HepG2 (cell line): ENCODE data around the gene KIF26B. TPM values are rescaled to one million over a fixed set of nuclear protein-coding genes. Genes with fewer than 3 reads are reported as not detected.

ENCODE experiments used
- ATAC-seq: fragments of 200-7000 bp; cut with Tn5 transposase; 3 replicates; pipeline ENCODE4 v1.9.1; 2020; ENCODE audit warnings: mild to moderate bottlenecking, moderate library complexity
- BruUV-seq: library from RNA; stranded (reverse); fragments of 400-500 nt; replicated peaks from 2 replicates; lab custom pipeline; 2021; lab: Mats Ljungman, UMichigan
- CTCF ChIA-PET: fragments of 300-600 bp; formaldehyde crosslinking; extraction: SDS; loops from one replicate; lab custom pipeline; 2021; ENCODE audit warnings: low total read pairs, inconsistent platforms, low intra/inter-chr PET ratio; lab: Yijun Ruan, JAX
- POLR2A ChIA-PET: fragments of 350-600 bp; sonication (Branson Sonifier 250); formaldehyde crosslinking; loops from one replicate; lab custom pipeline; 2020; ENCODE audit warnings: antibody characterized with exemption, inconsistent platforms; lab: Yijun Ruan, JAX
- DNase-seq: peaks from one replicate; pipeline ENCODE4 v3.0.0-alpha.2; 2015; ENCODE audit warnings: low spot score
- FAIRE-seq: peaks from 3 replicates; lab custom pipeline; 2011; peaks lifted over from hg19 to GRCh38; lab: Jason Lieb, UNC
- H2AFZ ChIP-seq: one replicate; pipeline ENCODE4 v1.6.1; 2011; ENCODE audit warnings: low read length, inconsistent platforms
- H3K27ac ChIP-seq: fragments of 300-600 bp; 3 replicates; pipeline ENCODE4 v1.8.0; 2011; ENCODE audit warnings: mixed run types, mild to moderate bottlenecking, mixed read lengths, low read length, inconsistent platforms; ENCODE audit not compliant: insufficient read depth; ENCODE audit errors: extremely low read length
- H3K27me3 ChIP-seq, 2 experiments: fragments of 200-600 bp in 1 of 2; 2 replicates in 1 of 2; 3 replicates in 1 of 2; pipeline versions ENCODE4 v1.6.0 to v1.8.0; 2011; ENCODE audit warnings: low read length in 2 of 2, mild to moderate bottlenecking in 2 of 2, moderate library complexity in 2 of 2, inconsistent platforms in 1 of 2; ENCODE audit not compliant: insufficient read depth in 2 of 2, control insufficient read depth in 1 of 2
- H3K36me3 ChIP-seq, 2 experiments: fragments of 200-600 bp in 1 of 2; replicated peaks in 1 of 2; 2 replicates in 1 of 2; 3 replicates in 1 of 2; pipeline versions ENCODE4 v1.5.1 to v1.8.0; 2011; ENCODE audit warnings: low read length in 2 of 2, inconsistent platforms in 1 of 2; ENCODE audit not compliant: insufficient read depth in 2 of 2, control insufficient read depth in 1 of 2
- H3K4me1 ChIP-seq: 2 replicates; pipeline ENCODE4 v1.5.1; 2012; ENCODE audit warnings: low read length, inconsistent platforms; ENCODE audit not compliant: insufficient read depth
- H3K4me2 ChIP-seq: 2 replicates; pipeline ENCODE4 v1.6.0; 2011; ENCODE audit warnings: low read depth, low read length, inconsistent platforms
- H3K4me3 ChIP-seq, 3 experiments: fragments of 200-600 bp in 1 of 3; sonication (generic), shearing (Covaris generic) in 1 of 3; replicated peaks in 1 of 3; 2 replicates each; pipeline ENCODE4 v1.5.1; 2011 to 2016; ENCODE audit warnings: low read length in 3 of 3, inconsistent platforms in 2 of 3, low read depth in 2 of 3, mild to moderate bottlenecking in 2 of 3, control low read depth in 1 of 3, mixed read lengths in 1 of 3; ENCODE audit not compliant: insufficient read depth in 1 of 3
- H3K79me2 ChIP-seq: one replicate; pipeline ENCODE4 v1.6.1; 2011; ENCODE audit warnings: low read length, inconsistent platforms; ENCODE audit not compliant: insufficient read depth
- H3K9ac ChIP-seq: 2 replicates; pipeline ENCODE4 v1.6.0; 2011; ENCODE audit warnings: mild to moderate bottlenecking, low read depth, low read length, inconsistent platforms; ENCODE audit not compliant: insufficient read depth
- H3K9me3 ChIP-seq: 2 replicates; pipeline ENCODE4 v1.5.1; 2012; ENCODE audit warnings: mild to moderate bottlenecking, low read length
- H4K20me1 ChIP-seq: 2 replicates; pipeline ENCODE4 v1.6.0; 2011; ENCODE audit warnings: inconsistent platforms, mild to moderate bottlenecking, low read length, moderate library complexity; ENCODE audit not compliant: insufficient read depth
- CERS6 ChIP-seq: sonication (generic); formaldehyde crosslinking; IDR thresholded peaks from 2 replicates; pipeline ENCODE4 v1.5.0; 2020; ENCODE audit warnings: missing genetic modification reagents
- CREB1 ChIP-seq, 2 experiments: fragments of 450-650 bp in 1 of 2; IDR thresholded peaks; 2 replicates each; pipeline ENCODE4 v1.6.1; 2016 to 2017; ENCODE audit warnings: control low read depth in 1 of 2, mild to moderate bottlenecking in 1 of 2, missing compliant biosample characterization in 1 of 2, missing genetic modification characterization in 1 of 2
- KDM1A ChIP-seq: IDR thresholded peaks from 2 replicates; pipeline ENCODE4 v1.6.1; 2016; ENCODE audit warnings: missing compliant biosample characterization
- NFE2L2 ChIP-seq: fragments of 150-350 bp; IDR thresholded peaks from 2 replicates; pipeline ENCODE4 v1.6.1; 2014; ENCODE audit warnings: low read length
- ZGPAT ChIP-seq: IDR thresholded peaks from 2 replicates; pipeline ENCODE4 v1.6.1; 2016; ENCODE audit warnings: mild to moderate bottlenecking
- ZMAT5 ChIP-seq: sonication (generic); formaldehyde crosslinking; IDR thresholded peaks from 2 replicates; pipeline ENCODE4 v1.5.0; 2020; ENCODE audit warnings: mild to moderate bottlenecking, low read depth, missing genetic modification reagents, borderline replicate concordance
- ZNF276 ChIP-seq: sonication (generic); formaldehyde crosslinking; IDR thresholded peaks from 2 replicates; pipeline ENCODE4 v1.4.0; 2020; ENCODE audit warnings: mild to moderate bottlenecking, low read depth, missing genetic modification reagents
- ZNF3 ChIP-seq: IDR thresholded peaks from 2 replicates; pipeline ENCODE4 v1.7.0; 2017; ENCODE audit warnings: inconsistent platforms
- ZNF431 ChIP-seq: sonication (generic); formaldehyde crosslinking; IDR thresholded peaks from 2 replicates; pipeline ENCODE4 v1.9.0; 2022; ENCODE audit warnings: missing genetic modification reagents, low read depth, mild to moderate bottlenecking, borderline replicate concordance
- ZNF552 ChIP-seq: sonication (generic); formaldehyde crosslinking; IDR thresholded peaks from 2 replicates; pipeline ENCODE4 v1.9.0; 2022; ENCODE audit warnings: missing genetic modification reagents, mild to moderate bottlenecking, borderline replicate concordance
- ZNF558 ChIP-seq: sonication (generic); formaldehyde crosslinking; IDR thresholded peaks from 2 replicates; pipeline ENCODE4 v1.9.0; 2022; ENCODE audit warnings: mild to moderate bottlenecking, missing genetic modification reagents, borderline replicate concordance
- ZNF562 ChIP-seq: sonication (generic); formaldehyde crosslinking; IDR thresholded peaks from 2 replicates; pipeline ENCODE4 v1.8.0; 2022; ENCODE audit warnings: missing genetic modification reagents, borderline replicate concordance
- ZNF614 ChIP-seq: IDR thresholded peaks from 2 replicates; pipeline ENCODE4 v1.6.1; 2018; ENCODE audit warnings: missing biosample characterization, missing genetic modification reagents, inconsistent platforms, borderline replicate concordance
- ZNF639 ChIP-seq: conservative IDR thresholded peaks from 2 replicates; pipeline ENCODE4 v1.6.1; 2018; ENCODE audit warnings: missing genetic modification reagents
- ZNF652 ChIP-seq: IDR thresholded peaks from 2 replicates; pipeline ENCODE4 v1.6.1; 2016; ENCODE audit warnings: low read depth, borderline replicate concordance
- ZNF724P ChIP-seq: sonication (generic); formaldehyde crosslinking; IDR thresholded peaks from 2 replicates; pipeline ENCODE4 v1.8.0; 2022; ENCODE audit warnings: missing genetic modification reagents, borderline replicate concordance
- whole genome bisulfite sequencing: methylation state at CpG from one replicate; pipeline ENCODE4 v1.1.6; 2017; ENCODE audit warnings: low lambda C conversion rate; 5-methylcytosine and 5-hydroxymethylcytosine counted together
- in situ Hi-C: cut with HindIII; loops from 2 replicates; pipeline ENCODE4 v1.10.0; 2017; ENCODE audit warnings: low pct_unique_long_range_greater_than_20kb; ENCODE audit not compliant: extremely low pct_ligation_motif_present
- intact Hi-C: fragments of 100-400 bp; cut with micrococcal nuclease; formaldehyde crosslinking; loops from one replicate; pipeline ENCODE4 v1.10.0; 2022; ENCODE audit not compliant: unreplicated experiment
- polyA plus RNA-seq, 8 experiments: library from polyadenylated mRNA; depleted of rRNA in 3 of 8; stranded (reverse) in 7 of 8; unstranded in 1 of 8; fragments of >200 nt; fragmentation: Illumina TruSeq in 4 of 8; extraction: Trizol in 4 of 8; gene quantifications; 2 replicates each; pipeline versions ENCODE4 v1.2.1 to v1.2.3, GENCODE V29; 2011 to 2016; ENCODE audit warnings: low read depth in 4 of 8, missing spikeins in 1 of 8, mixed read lengths in 1 of 8; ENCODE audit not compliant: insufficient read depth in 1 of 8
- total RNA-seq, 5 experiments: library from RNA; depleted of rRNA; stranded (reverse); fragments of >200 nt; fragmentation: Illumina TruSeq; extraction: Trizol; gene quantifications; 2 replicates each; pipeline ENCODE4 v1.2.3, GENCODE V29; 2016; ENCODE audit warnings: low read depth in 1 of 5

Gene KIF26B
- total and polyA plus RNA-seq, 2 of the 13 experiments (the other 11 are each of a cell fraction or from before 2014, with no cell fraction given): 0.08 to 0.09 TPM

GRCh38 chr1:245582026-245582425, 427.2 kb downstream of the KIF26B start (continued):
- TF ChIP-seq ZMAT5 (CRISPR knock-in tag) (no peak), CERS6 (CRISPR knock-in tag) (no peak), ZNF652 (no peak), ZNF562 (no peak), ZNF614 (CRISPR knock-in tag) (no peak), KDM1A (CRISPR knock-in tag) (no peak), ZNF724P (CRISPR knock-in tag) (no peak), ZNF3 (CRISPR knock-in tag) (no peak), CREB1 (IDR thresholded peaks at IDR 0.05) (no peak), CREB1 (CRISPR knock-in tag; IDR thresholded peaks at IDR 0.05) (no peak)

- no peaks in the 10 kb centered on the region for H3K4me1 ChIP-seq
- H3K79me2 ChIP-seq: no peaks in the 10 kb centered on the region
- H3K36me3 ChIP-seq: no peaks in the 10 kb centered on the region
- ChIA-PET CTCF (no interaction called here), POLR2A (no interaction called here)
- no peak overlapping the region for H3K4me3 ChIP-seq
- FAIRE-seq (no peak), DNase-seq (no peak), ATAC-seq (no peak)
- no peaks in the 10 kb centered on the region; a peak in 1 of 5 replicates for H3K27me3 ChIP-seq
- no peak overlapping the region for H3K9ac ChIP-seq
- in situ Hi-C loops: no loop called here
- no peak overlapping the region for H2AFZ ChIP-seq
- WGBS: 72% methylated on average over 8 of the region's 9 CpGs
- H3K27ac ChIP-seq: no peak overlapping the region
- no peaks in the 10 kb centered on the region for H4K20me1 ChIP-seq
- no peak overlapping the region for H3K4me2 ChIP-seq
- H3K9me3 ChIP-seq: no peaks in the 10 kb centered on the region
- intact Hi-C loops: no loop called here
- no TSS peak for BruUV-seq
- TF ChIP-seq ZGPAT (CRISPR knock-in tag) (no peak), ZNF552 (CRISPR knock-in tag) (no peak), NFE2L2 (no peak), ZNF558 (no peak), ZNF276 (no peak), ZNF639 (CRISPR knock-in tag) (no peak), KDM1A (CRISPR knock-in tag) (no peak), ZNF431 (no peak)
These were observed 428.3 kb downstream of the KIF26B start for GRCh38 chr1:245583081-245583480.
